ENCODE data around the gene CPVL. TPM values are rescaled to one million over a fixed set of nuclear protein-coding genes. Genes with fewer than 3 reads are reported as not detected.
A peak's percentile ranks its signal among the peaks of the same experiment; 100 is the strongest.

Gene CPVL
- total RNA-seq, 1 donor from 2014 or later: 0.62 TPM

GRCh38 chr7:28980451-28981160 is 165.7 kb downstream of the CPVL start:
- DNase-seq (ENCODE audit: low read depth): no peak

GRCh38 chr7:28979776-28980175 is 166.6 kb downstream of the CPVL start:
- DNase-seq (ENCODE audit: low read depth): no peak

GRCh38 chr7:28977881-28978280 is 168.5 kb downstream of the CPVL start:
- no peak for DNase-seq (ENCODE audit: low read depth)

- no peak for DNase-seq (ENCODE audit: low read depth)
Observed at GRCh38 chr7:28976022-28976421, 170.3 kb downstream of the CPVL start.

GRCh38 chr7:28973591-28973990 is 172.7 kb downstream of the CPVL start:
- DNase-seq (ENCODE audit: low read depth): peak; percentile 71

GRCh38 chr7:28964056-28964455 is 182.3 kb downstream of the CPVL start:
- DNase-seq (ENCODE audit: low read depth): no peak

- DNase-seq (ENCODE audit: low read depth): no peak
Observed at GRCh38 chr7:28961972-28962371, 184.4 kb downstream of the CPVL start.

GRCh38 chr7:28960071-28960840 is 186.1 kb downstream of the CPVL start:
- no peak for DNase-seq (ENCODE audit: low read depth)

- no peak for DNase-seq (ENCODE audit: low read depth)
Observed at GRCh38 chr7:28958980-28959347, 187.4 kb downstream of the CPVL start.

GRCh38 chr7:28958235-28958979 is 187.9 kb downstream of the CPVL start, which contains the start of gene TRIL:
TRIL (minus strand) TSS chr7:28958330; CDS start chr7:28958046, 284 bp downstream.
- DNase-seq (ENCODE audit: low read depth): peak; percentile 59

- no peak for DNase-seq (ENCODE audit: low read depth)
Observed at GRCh38 chr7:28957751-28958234, 188.5 kb downstream of the CPVL start.

GRCh38 chr7:28957064-28957750 is 189.1 kb downstream of the CPVL start:
- DNase-seq (ENCODE audit: low read depth): no peak

- peak; percentile 54 for DNase-seq (ENCODE audit: low read depth)
Observed at GRCh38 chr7:28956608-28957063, 189.7 kb downstream of the CPVL start.

GRCh38 chr7:28955718-28956607 is 190.4 kb downstream of the CPVL start:
- DNase-seq (ENCODE audit: low read depth): peak; percentile 35

GRCh38 chr7:28955356-28955717 is 191.0 kb downstream of the CPVL start:
- no peak for DNase-seq (ENCODE audit: low read depth)

GRCh38 chr7:28954946-28955345 is 191.4 kb downstream of the CPVL start:
- no peak for DNase-seq (ENCODE audit: low read depth)

- no peak for DNase-seq (ENCODE audit: low read depth)
Observed at GRCh38 chr7:28954471-28954870, 191.9 kb downstream of the CPVL start.

- DNase-seq (ENCODE audit: low read depth): peak; percentile 90
Observed at GRCh38 chr7:28953633-28954032, 192.7 kb downstream of the CPVL start.

Data from myocyte (in vitro differentiated cells).